BE2C (cell line): Measurements from ENCODE around the gene NAT10.

Source experiments
- DNase-seq: peaks from one replicate; pipeline ENCODE4 v3.0.0-alpha.2; 2020
- H3K27me3 ChIP-seq: fragments of 250-450 bp; sonication (Bioruptor Pico); 2 replicates; pipeline ENCODE4 v1.5.1; 2020; ENCODE audit warnings: mild to moderate bottlenecking
- H3K36me3 ChIP-seq: fragments of 250-450 bp; sonication (Bioruptor Pico); 2 replicates; pipeline ENCODE4 v1.5.1; 2020; ENCODE audit warnings: mild to moderate bottlenecking
- H3K4me1 ChIP-seq: fragments of 250-450 bp; sonication (Bioruptor Pico); 2 replicates; pipeline ENCODE4 v1.5.1; 2020
- H3K4me3 ChIP-seq: 2 replicates; pipeline ENCODE4 v1.5.1; 2011; ENCODE audit warnings: low read depth, low read length
- H3K9me3 ChIP-seq: fragments of 250-450 bp; sonication (Bioruptor Pico); 2 replicates; pipeline ENCODE4 v1.5.1; 2020
- TF ChIP-seq, protein P1 (sequence below): IDR thresholded peaks from 2 replicates; pipeline ENCODE4 v1.5.1; 2012; ENCODE audit warnings: mild to moderate bottlenecking, low read depth, low read length

The NAT10 gene

DNA sequence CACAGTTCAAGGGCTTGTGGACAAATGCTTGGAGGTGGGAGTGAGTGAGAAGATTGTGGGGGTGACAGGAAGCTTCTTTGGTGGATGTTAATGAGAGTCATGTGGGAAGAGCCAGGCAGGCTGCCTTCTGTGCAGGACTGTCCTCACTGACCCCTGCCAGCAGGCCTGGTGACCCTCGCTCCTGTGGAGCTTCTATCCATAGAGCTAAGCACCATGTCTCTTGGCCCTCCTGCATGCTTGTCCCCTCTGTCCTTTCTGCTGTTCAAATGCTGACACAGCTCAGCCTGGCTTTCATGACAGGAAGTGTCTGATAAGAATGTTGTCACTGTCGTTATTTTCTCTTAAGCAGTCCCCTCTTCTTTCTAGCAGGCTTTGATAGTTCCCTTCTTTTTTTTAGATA lies 37.6 kb downstream of the NAT10 start:
- no peak for DNase-seq
- H3K36me3 ChIP-seq: peaks cover 42% of the 10 kb centered on the region
- TF ChIP-seq, protein P1, sequence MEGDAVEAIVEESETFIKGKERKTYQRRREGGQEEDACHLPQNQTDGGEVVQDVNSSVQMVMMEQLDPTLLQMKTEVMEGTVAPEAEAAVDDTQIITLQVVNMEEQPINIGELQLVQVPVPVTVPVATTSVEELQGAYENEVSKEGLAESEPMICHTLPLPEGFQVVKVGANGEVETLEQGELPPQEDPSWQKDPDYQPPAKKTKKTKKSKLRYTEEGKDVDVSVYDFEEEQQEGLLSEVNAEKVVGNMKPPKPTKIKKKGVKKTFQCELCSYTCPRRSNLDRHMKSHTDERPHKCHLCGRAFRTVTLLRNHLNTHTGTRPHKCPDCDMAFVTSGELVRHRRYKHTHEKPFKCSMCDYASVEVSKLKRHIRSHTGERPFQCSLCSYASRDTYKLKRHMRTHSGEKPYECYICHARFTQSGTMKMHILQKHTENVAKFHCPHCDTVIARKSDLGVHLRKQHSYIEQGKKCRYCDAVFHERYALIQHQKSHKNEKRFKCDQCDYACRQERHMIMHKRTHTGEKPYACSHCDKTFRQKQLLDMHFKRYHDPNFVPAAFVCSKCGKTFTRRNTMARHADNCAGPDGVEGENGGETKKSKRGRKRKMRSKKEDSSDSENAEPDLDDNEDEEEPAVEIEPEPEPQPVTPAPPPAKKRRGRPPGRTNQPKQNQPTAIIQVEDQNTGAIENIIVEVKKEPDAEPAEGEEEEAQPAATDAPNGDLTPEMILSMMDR: no peak
- no peaks in the 10 kb centered on the region for H3K27me3 ChIP-seq
- H3K9me3 ChIP-seq: no peaks in the 10 kb centered on the region
- no peaks in the 10 kb centered on the region for H3K4me1 ChIP-seq
- no peak overlapping the region for H3K4me3 ChIP-seq

DNA sequence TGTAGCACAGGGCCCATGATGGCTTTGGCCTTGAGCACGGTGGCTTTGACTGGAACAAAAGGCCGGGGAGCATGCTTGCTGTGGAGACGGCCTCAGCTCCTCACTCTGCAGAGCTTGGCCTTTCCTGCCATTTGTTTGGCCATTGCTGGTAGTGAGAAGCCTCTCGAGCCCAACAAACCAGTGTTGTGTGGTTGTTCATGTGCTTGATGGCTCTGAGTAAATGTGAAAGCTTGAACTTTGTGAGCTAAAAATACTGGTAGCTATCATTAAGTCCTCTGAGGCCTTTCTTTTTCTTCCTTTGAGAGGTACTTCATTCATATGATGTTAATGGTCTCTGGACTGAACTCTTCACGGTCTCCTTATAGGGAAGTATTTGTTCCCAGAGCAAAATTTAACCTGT lies 39.6 kb downstream of the NAT10 start:
- TF ChIP-seq, protein P1: no peak
- H3K36me3 ChIP-seq: peaks cover 39% of the 10 kb centered on the region
- H3K9me3 ChIP-seq: no peaks in the 10 kb centered on the region
- no peaks in the 10 kb centered on the region for H3K27me3 ChIP-seq
- DNase-seq: no peak
- H3K4me3 ChIP-seq: no peak overlapping the region
- H3K4me1 ChIP-seq: no peaks in the 10 kb centered on the region

GRCh38 chr11:34145847-34146381 lies 40.5 kb downstream of the NAT10 start:
- TF ChIP-seq, protein P1: no peak
- H3K9me3 ChIP-seq: no peaks in the 10 kb centered on the region
- no peak for DNase-seq
- H3K36me3 ChIP-seq: peaks cover 32% of the 10 kb centered on the region
- no peak overlapping the region for H3K4me3 ChIP-seq
- peaks cover 3% of the 10 kb centered on the region; the same call in 1 of the 2 replicates for H3K4me1 ChIP-seq
- no peaks in the 10 kb centered on the region for H3K27me3 ChIP-seq

DNA sequence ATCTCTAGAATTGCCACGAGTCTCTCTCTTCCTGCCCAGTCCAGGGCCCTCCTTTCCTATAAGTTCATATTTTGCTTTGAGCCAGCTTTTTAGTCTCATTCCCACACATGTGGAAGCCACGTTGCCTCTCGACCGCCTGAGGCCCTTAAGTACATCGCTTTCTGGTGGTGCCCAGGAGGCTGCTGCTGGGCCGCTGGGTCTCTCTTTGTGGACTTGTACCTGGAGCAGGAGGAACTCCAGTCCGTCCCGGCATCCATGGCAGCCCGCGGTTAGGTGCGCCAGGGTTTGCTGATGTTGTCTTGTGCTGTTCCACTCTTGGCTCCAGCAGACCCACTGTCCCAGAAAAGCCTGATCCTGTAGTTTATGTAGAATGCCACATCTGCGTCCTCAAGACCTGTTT lies 41.0 kb downstream of the NAT10 start:
- Histone ChIP-seq H3K36me3 (peaks cover 30% of the 10 kb centered on the region), H3K27me3 (no peaks in the 10 kb centered on the region), H3K9me3 (no peaks in the 10 kb centered on the region), H3K4me1 (peaks cover 3% of the 10 kb centered on the region; the same call in 1 of the 2 replicates), H3K4me3 (no peak overlapping the region)
- TF ChIP-seq, protein P1: no peak
- no peak for DNase-seq

GRCh38 chr11:34146866-34147265 lies 41.4 kb downstream of the NAT10 start:
- H3K4me1 ChIP-seq: peaks cover 3% of the 10 kb centered on the region; the same call in 1 of the 2 replicates
- H3K9me3 ChIP-seq: no peaks in the 10 kb centered on the region
- no peaks in the 10 kb centered on the region for H3K27me3 ChIP-seq
- DNase-seq: no peak
- peaks cover 27% of the 10 kb centered on the region for H3K36me3 ChIP-seq
- H3K4me3 ChIP-seq: no peak overlapping the region
- TF ChIP-seq, protein P1: no peak

DNA sequence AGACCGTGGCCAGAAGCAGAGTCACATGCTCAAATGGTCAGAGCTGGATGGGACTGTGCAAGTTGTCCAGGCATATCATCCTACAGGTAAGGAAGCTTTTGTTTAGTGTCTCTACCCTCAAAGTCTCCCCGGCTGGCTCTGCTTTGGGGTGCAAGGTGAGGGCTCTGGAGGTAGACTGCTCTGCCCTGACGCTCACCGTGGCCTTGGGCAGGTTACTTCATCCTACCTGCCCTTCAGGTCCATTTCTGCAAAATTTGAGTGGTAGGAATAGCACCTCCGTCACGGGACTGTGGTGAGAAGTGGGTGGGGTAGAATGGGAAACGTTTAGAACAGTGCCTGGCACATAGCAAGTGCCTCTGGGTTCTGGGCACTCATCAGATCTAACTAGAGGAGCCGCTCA lies 42.2 kb downstream of the NAT10 start:
- peaks cover 3% of the 10 kb centered on the region; the same call in 1 of the 2 replicates for H3K4me1 ChIP-seq
- DNase-seq: no peak
- H3K9me3 ChIP-seq: no peaks in the 10 kb centered on the region
- no peaks in the 10 kb centered on the region for H3K27me3 ChIP-seq
- H3K4me3 ChIP-seq: no peak overlapping the region
- peaks cover 27% of the 10 kb centered on the region for H3K36me3 ChIP-seq
- TF ChIP-seq, protein P1: no peak
